GM12872 (cell line): ENCODE results near the gene A1BG.
A peak's percentile ranks its signal among the peaks of the same experiment; 100 is the strongest.

Experiments
- TF ChIP-seq, protein P1 (sequence below): IDR thresholded peaks from 3 replicates; pipeline ENCODE4 v1.5.1; 2011; ENCODE audit warnings: low read depth, mild to moderate bottlenecking, low read length, moderate library complexity; ENCODE audit not compliant: insufficient read depth

Gene A1BG

GRCh38 chr19:58346961-58347929 is 6.0 kb downstream of the A1BG start:
- TF ChIP-seq, protein P1, sequence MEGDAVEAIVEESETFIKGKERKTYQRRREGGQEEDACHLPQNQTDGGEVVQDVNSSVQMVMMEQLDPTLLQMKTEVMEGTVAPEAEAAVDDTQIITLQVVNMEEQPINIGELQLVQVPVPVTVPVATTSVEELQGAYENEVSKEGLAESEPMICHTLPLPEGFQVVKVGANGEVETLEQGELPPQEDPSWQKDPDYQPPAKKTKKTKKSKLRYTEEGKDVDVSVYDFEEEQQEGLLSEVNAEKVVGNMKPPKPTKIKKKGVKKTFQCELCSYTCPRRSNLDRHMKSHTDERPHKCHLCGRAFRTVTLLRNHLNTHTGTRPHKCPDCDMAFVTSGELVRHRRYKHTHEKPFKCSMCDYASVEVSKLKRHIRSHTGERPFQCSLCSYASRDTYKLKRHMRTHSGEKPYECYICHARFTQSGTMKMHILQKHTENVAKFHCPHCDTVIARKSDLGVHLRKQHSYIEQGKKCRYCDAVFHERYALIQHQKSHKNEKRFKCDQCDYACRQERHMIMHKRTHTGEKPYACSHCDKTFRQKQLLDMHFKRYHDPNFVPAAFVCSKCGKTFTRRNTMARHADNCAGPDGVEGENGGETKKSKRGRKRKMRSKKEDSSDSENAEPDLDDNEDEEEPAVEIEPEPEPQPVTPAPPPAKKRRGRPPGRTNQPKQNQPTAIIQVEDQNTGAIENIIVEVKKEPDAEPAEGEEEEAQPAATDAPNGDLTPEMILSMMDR, result no peak

DNA sequence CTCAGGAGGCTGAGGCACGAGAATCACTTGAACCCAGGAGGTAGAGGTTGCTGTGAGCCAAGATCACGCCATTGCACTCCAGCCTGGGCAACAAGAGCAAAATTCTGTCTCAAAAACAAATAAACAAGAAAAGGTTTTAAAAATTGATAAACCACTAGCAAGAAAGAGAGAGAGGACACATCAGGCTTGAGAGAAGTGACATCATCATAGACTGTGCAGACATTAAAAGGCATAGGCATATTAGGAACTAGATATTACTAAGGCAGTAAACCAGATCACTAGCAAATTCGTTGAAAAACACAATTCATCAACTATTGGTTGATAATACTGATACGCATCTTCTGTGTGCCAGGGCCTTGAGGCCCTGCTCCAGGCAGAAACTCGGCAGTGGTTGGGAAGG is 7.7 kb downstream of the A1BG start:
- TF ChIP-seq, protein P1, result no peak

GRCh38 chr19:58338825-58339558 is 14.3 kb downstream of the A1BG start:
- TF ChIP-seq, protein P1, result 0 out of 3 replicates have a peak, but pooled peaks have one; percentile 20

GRCh38 chr19:58338336-58338735 is 15.0 kb downstream of the A1BG start:
- TF ChIP-seq, protein P1, result no peak

DNA sequence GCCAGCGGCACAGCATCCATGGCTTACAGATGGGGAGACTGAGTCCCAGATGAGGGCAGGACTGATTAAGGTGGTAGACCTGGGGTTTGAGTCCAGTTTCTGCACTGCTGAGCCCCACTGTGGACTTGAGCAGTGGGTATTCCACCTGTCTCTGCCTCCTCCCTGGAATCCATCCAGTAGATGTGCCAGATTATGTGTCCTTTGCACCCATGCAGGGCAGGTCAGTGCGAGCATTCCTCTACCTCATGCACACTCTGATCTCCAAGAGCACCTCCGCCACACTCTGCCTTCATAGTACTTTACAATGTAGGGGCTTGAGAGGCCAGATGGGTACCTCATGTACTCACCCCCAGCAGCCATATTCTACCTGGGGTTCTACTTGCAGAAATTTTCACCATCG is 16.5 kb downstream of the A1BG start:
- TF ChIP-seq, protein P1, result no peak

DNA sequence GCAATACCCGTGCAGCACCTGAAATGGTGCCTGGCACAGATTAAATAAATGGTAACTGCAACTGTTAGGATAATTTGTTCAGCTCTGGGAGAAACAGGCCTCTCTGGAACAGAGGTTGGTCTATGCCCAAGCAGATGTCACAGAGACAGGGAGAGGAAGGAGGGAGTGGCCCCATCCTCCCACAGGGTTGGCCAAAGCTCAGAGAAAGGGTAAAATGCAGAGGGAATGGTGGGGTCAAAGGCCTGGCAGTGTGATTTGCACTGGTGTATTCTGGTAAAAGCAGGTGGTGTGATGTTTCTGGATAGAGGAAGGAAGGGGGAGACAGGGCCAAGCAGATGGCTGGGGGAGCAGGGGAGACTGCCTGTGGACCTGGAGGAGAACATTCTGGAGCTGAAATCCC is 17.1 kb downstream of the A1BG start:
- TF ChIP-seq, protein P1, result no peak

- TF ChIP-seq, protein P1, result no peak
Measured at GRCh38 chr19:58335630-58336029, 17.7 kb downstream of the A1BG start.
